K562 (cell line): Measurements from ENCODE around the gene RFX7. TPM values are rescaled to one million over a fixed set of nuclear protein-coding genes. Genes with fewer than 3 reads are reported as not detected.

Experiments used
- ATAC-seq: fragments of 200-7000 bp; cut with Tn5 transposase; 3 replicates; pipeline ENCODE4 v1.9.1; 2020; ENCODE audit warnings: moderate library complexity
- BruUV-seq: library from RNA; stranded (reverse); fragments of 400-500 nt; replicated peaks from 2 replicates; lab custom pipeline; 2021; lab: Mats Ljungman, UMichigan
- CTCF ChIA-PET: fragments of 300-600 bp; formaldehyde crosslinking; extraction: SDS; loops from one replicate; lab custom pipeline; 2021; ENCODE audit warnings: low intra/inter-chr PET ratio; lab: Yijun Ruan, JAX
- POLR2A ChIA-PET: fragments of 300-600, 350-650 bp; sonication (Branson Sonifier 250); formaldehyde crosslinking; extraction: SDS; loops from one replicate; lab custom pipeline; 2021; ENCODE audit warnings: antibody characterized with exemption, inconsistent platforms; lab: Yijun Ruan, JAX
- DNase-seq, 4 experiments: peaks; one replicate each; pipeline versions ENCODE4 v3.0.0 to v3.0.0-alpha.2; 2011 to 2018; ENCODE audit warnings: low spot score in 3 of 4, mixed read lengths in 3 of 4; ENCODE audit errors: extremely low read depth in 1 of 4
- FAIRE-seq: peaks from 2 replicates; lab custom pipeline; 2011; peaks lifted over from hg19 to GRCh38; lab: Jason Lieb, UNC
- H2AFZ ChIP-seq: 2 replicates; pipeline ENCODE4 v1.6.0; 2011; ENCODE audit warnings: low read depth, low read length, control low read depth, inconsistent platforms
- H3K27ac ChIP-seq: fragments of 200-600 bp; 3 replicates; pipeline ENCODE4 v1.8.0; 2011; ENCODE audit warnings: low read depth, mild to moderate bottlenecking, control low read depth, inconsistent platforms, low read length, moderate library complexity, mixed read lengths; ENCODE audit errors: extremely low read depth
- H3K27me3 ChIP-seq, 2 experiments: fragments of 300-600 bp in 1 of 2; 2 replicates in 1 of 2; 3 replicates in 1 of 2; pipeline versions ENCODE4 v1.6.0 to v1.8.0; 2011; ENCODE audit warnings: inconsistent platforms in 2 of 2, low read length in 2 of 2, mild to moderate bottlenecking in 1 of 2, mixed read lengths in 1 of 2, moderate library complexity in 1 of 2; ENCODE audit not compliant: control insufficient read depth in 2 of 2, insufficient read depth in 2 of 2
- H3K36me3 ChIP-seq: fragments of 300-600 bp; 3 replicates; pipeline ENCODE4 v1.8.0; 2011; ENCODE audit warnings: mild to moderate bottlenecking, low read length, inconsistent platforms; ENCODE audit not compliant: control insufficient read depth, insufficient read depth
- H3K4me1 ChIP-seq, 2 experiments: fragments of 200-600 bp in 1 of 2; replicated peaks in 1 of 2; 2 replicates in 1 of 2; 3 replicates in 1 of 2; pipeline versions ENCODE4 v1.5.1 to v1.8.0; 2011; ENCODE audit warnings: inconsistent platforms in 2 of 2, low read length in 2 of 2, mild to moderate bottlenecking in 1 of 2, mixed read lengths in 1 of 2, moderate library complexity in 1 of 2; ENCODE audit not compliant: control insufficient read depth in 2 of 2, insufficient read depth in 2 of 2
- H3K4me2 ChIP-seq: 2 replicates; pipeline ENCODE4 v1.6.1; 2011; ENCODE audit warnings: low read length, control low read depth, inconsistent platforms, mixed read lengths; ENCODE audit not compliant: insufficient read depth
- H3K4me3 ChIP-seq: fragments of 200-600 bp; sonication (generic), shearing (Covaris generic); 2 replicates; pipeline ENCODE4 v1.5.1; 2016; ENCODE audit warnings: control low read depth, inconsistent platforms
- H3K79me2 ChIP-seq: fragments of 200-600 bp; 3 replicates; pipeline ENCODE4 v1.8.0; 2011; ENCODE audit warnings: low read length, inconsistent platforms; ENCODE audit not compliant: control insufficient read depth, insufficient read depth
- H3K9ac ChIP-seq, 2 experiments: 2 replicates each; pipeline versions ENCODE4 v1.6.0 to v1.6.1; 2011; ENCODE audit warnings: low read depth in 2 of 2, low read length in 2 of 2, control low read depth in 1 of 2, inconsistent platforms in 1 of 2, mild to moderate bottlenecking in 1 of 2, mixed read lengths in 1 of 2; ENCODE audit not compliant: insufficient read depth in 1 of 2
- H3K9me1 ChIP-seq: one replicate; pipeline ENCODE4 v1.6.0; 2011; ENCODE audit warnings: inconsistent platforms, mild to moderate bottlenecking, low read length, moderate library complexity; ENCODE audit not compliant: control insufficient read depth, insufficient read depth
- H3K9me3 ChIP-seq: replicated peaks from 2 replicates; pipeline ENCODE4 v1.5.1; 2011; ENCODE audit warnings: low read depth, low read length, inconsistent platforms; ENCODE audit not compliant: control insufficient read depth, insufficient read depth
- H4K20me1 ChIP-seq: replicated peaks from 2 replicates; pipeline ENCODE4 v1.6.1; 2011; ENCODE audit warnings: low read length, inconsistent platforms, mixed read lengths; ENCODE audit not compliant: control insufficient read depth, insufficient read depth
- CBX5 ChIP-seq: IDR thresholded peaks from 2 replicates; pipeline ENCODE4 v1.6.1; 2014; ENCODE audit warnings: low read depth, borderline replicate concordance
- MGA ChIP-seq: fragments of 450-650 bp; IDR thresholded peaks from 2 replicates; pipeline ENCODE4 v1.6.1; 2016; ENCODE audit warnings: mild to moderate bottlenecking, moderate library complexity
- SRSF7 ChIP-seq: fragments of 200-400 bp; formaldehyde crosslinking; optimal IDR thresholded peaks from 2 replicates; pipeline ENCODE3; 2017; ENCODE audit warnings: mild to moderate bottlenecking, low read depth, low read length
- ZNF133 ChIP-seq: fragments of 250-450 bp; sonication (Bioruptor Pico); IDR thresholded peaks from 2 replicates; pipeline ENCODE4 v1.4.0; 2020; ENCODE audit warnings: mild to moderate bottlenecking
- WGBS: fragments of 100-300 bp; shearing (Covaris generic); methylation state at CpG from one replicate; pipeline ENCODE4 v1.1.6; 2016; ENCODE audit warnings: low coverage, mixed read lengths; ENCODE audit not compliant: insufficient coverage; ENCODE audit errors: missing lambda C conversion rate; 5-methylcytosine and 5-hydroxymethylcytosine counted together
- in situ Hi-C: fragments of 300-500 bp; cut with MboI; formaldehyde crosslinking; loops from 4 replicates; pipeline ENCODE4 v1.15.0; 2018; ENCODE audit warnings: inconsistent platforms, mixed read lengths
- intact Hi-C: fragments of 100-400 bp; cut with micrococcal nuclease; formaldehyde crosslinking; loops from 2 replicates; pipeline ENCODE4 v1.14.2; 2022
- polyA plus RNA-seq, 8 experiments: library from polyadenylated mRNA; depleted of rRNA in 4 of 8; stranded (reverse) in 5 of 8; unstranded in 3 of 8; fragments of >200 nt; fragmentation: Nextera tagmentation in 2 of 8; fragmentation: Illumina TruSeq in 1 of 8; extraction: Ambion mirVana in 2 of 8; extraction: Trizol in 1 of 8; gene quantifications; 2 replicates each; pipeline versions ENCODE4 v1.2.1 to v1.2.3, GENCODE V29; 2011 to 2014; ENCODE audit warnings: inconsistent platforms in 1 of 8, missing spikeins in 1 of 8
- total RNA-seq, 7 experiments: library from RNA; depleted of rRNA in 6 of 7; stranded (reverse); fragments of >200 nt in 6 of 7; fragmentation: Illumina TruSeq in 2 of 7; extraction: Trizol in 2 of 7; gene quantifications; 2 replicates each; pipeline versions ENCODE4 v1.2.1 to v1.2.3, GENCODE V29; 2011 to 2021; ENCODE audit warnings: low replicate concordance in 1 of 7
- TF ChIP-seq, protein P1 (sequence below): fragments of 450-650 bp; formaldehyde crosslinking; IDR thresholded peaks from 2 replicates; pipeline ENCODE4 v1.4.0; 2022; ENCODE audit warnings: missing genetic modification characterization
- TF ChIP-seq, protein P2 (sequence below): fragments of 450-650 bp; formaldehyde crosslinking; IDR thresholded peaks from 2 replicates; pipeline ENCODE4 v1.4.0; 2020; ENCODE audit warnings: mild to moderate bottlenecking, moderate library complexity

The RFX7 gene
- total and polyA plus RNA-seq, 9 of the 15 experiments (the other 6 are each of a cell fraction or from before 2014, with no cell fraction given) = 2.4 to 17.9 (median 6.3) TPM

GRCh38 chr15:56244811-56245576 lies 1.3 kb upstream of the RFX7 start:
- Histone ChIP-seq H4K20me1 (no peaks in the 10 kb centered on the region), H3K4me3 (peak overlapping the region; percentile 78), H3K27me3 (no peaks in the 10 kb centered on the region), H3K36me3 (no peaks in the 10 kb centered on the region), H3K79me2 (peaks cover 53% of the 10 kb centered on the region), H2AFZ (peak overlapping the region; percentile 87), H3K9me3 (no peaks in the 10 kb centered on the region), H3K9ac (peak overlapping the region; percentile 67 to 78; a peak in 3 of 4 replicates), H3K27ac (peak overlapping the region; percentile 86), H3K9me1 (no peaks in the 10 kb centered on the region), H3K4me2 (peak overlapping the region; percentile 85), H3K4me1 (peaks cover 14 to 23% of the 10 kb centered on the region in 2 experiments)
- FAIRE-seq = peak; percentile 81
- 24% methylated on average over 9 of the region's 10 CpGs for WGBS
- intact Hi-C loops (loop anchor here (5.0 to 10.0 kb wide), 4 partner anchors 150 to 598 kb away; partner anchors contain the start of gene NEDD4), in situ Hi-C loops (loop anchor here (5.0 kb wide), 1 partner anchor 187 kb away; no protein-coding TSS in a partner anchor)
- BruUV-seq = no TSS peak
- DNase-seq = peak; percentile 12 to 58 (median 26)
- CTCF ChIA-PET = interaction anchor here (0.8 to 2.2 kb wide), 2 partner anchors 182 to 184 kb away, joined by 4 to 21 read pairs; no protein-coding TSS in a partner anchor
- POLR2A ChIA-PET = interaction anchor here (0.9 to 1.0 kb wide), 2 partner anchors 205 to 251 kb away, joined by 3 to 5 read pairs; no protein-coding TSS in a partner anchor
- peak; percentile 22 for ATAC-seq
- peak; percentile 82 for TF ChIP-seq MGA
- no peak for TF ChIP-seq CBX5
- TF ChIP-seq SRSF7 = no peak
- TF ChIP-seq, protein P1, sequence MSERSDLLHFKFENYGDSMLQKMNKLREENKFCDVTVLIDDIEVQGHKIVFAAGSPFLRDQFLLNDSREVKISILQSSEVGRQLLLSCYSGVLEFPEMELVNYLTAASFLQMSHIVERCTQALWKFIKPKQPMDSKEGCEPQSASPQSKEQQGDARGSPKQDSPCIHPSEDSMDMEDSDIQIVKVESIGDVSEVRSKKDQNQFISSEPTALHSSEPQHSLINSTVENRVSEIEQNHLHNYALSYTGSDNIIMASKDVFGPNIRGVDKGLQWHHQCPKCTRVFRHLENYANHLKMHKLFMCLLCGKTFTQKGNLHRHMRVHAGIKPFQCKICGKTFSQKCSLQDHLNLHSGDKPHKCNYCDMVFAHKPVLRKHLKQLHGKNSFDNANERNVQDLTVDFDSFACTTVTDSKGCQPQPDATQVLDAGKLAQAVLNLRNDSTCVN (CRISPR knock-in tag) = no peak
- no peak for TF ChIP-seq ZNF133 (CRISPR knock-in tag)
- TF ChIP-seq, protein P2, sequence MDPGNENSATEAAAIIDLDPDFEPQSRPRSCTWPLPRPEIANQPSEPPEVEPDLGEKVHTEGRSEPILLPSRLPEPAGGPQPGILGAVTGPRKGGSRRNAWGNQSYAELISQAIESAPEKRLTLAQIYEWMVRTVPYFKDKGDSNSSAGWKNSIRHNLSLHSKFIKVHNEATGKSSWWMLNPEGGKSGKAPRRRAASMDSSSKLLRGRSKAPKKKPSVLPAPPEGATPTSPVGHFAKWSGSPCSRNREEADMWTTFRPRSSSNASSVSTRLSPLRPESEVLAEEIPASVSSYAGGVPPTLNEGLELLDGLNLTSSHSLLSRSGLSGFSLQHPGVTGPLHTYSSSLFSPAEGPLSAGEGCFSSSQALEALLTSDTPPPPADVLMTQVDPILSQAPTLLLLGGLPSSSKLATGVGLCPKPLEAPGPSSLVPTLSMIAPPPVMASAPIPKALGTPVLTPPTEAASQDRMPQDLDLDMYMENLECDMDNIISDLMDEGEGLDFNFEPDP (CRISPR knock-in tag) = no peak
